Activated CD8-positive, alpha-beta T cell treated with anti-CD3 and anti-CD28 coated beads for 36 hours (primary cell): ENCODE results near the gene MGLL. TPM values are rescaled to one million over a fixed set of nuclear protein-coding genes. Genes with fewer than 3 reads are reported as not detected.

Experiments
- ATAC-seq: fragments of 200-7000 bp; cut with Tn5 transposase; one replicate; pipeline ENCODE4 v1.10.0; 2021; ENCODE audit warnings: mild to moderate bottlenecking, moderate library complexity
- CTCF ChIA-PET: fragments of 350-600 bp; sonication (Branson Sonifier 250); formaldehyde crosslinking; loops from one replicate; lab custom pipeline; 2021; ENCODE audit warnings: antibody characterized with exemption; lab: Charles Lee
- POLR2A ChIA-PET: fragments of 350-600 bp; sonication (Branson Sonifier 250); formaldehyde crosslinking; loops from one replicate; lab custom pipeline; 2021; ENCODE audit warnings: antibody characterized with exemption; lab: Charles Lee
- DNase-seq: peaks from one replicate; pipeline ENCODE4 v3.0.0-alpha.2; 2020
- H3K27ac Mint-ChIP-seq: one replicate; pipeline ENCODE4 v1.8.0; 2021; ENCODE audit warnings: mild to moderate bottlenecking, mixed read lengths
- H3K27me3 Mint-ChIP-seq: one replicate; pipeline ENCODE4 v1.8.0; 2021; ENCODE audit warnings: mixed read lengths
- H3K36me3 Mint-ChIP-seq: one replicate; pipeline ENCODE4 v1.8.0; 2021; ENCODE audit warnings: low read depth, mixed read lengths
- H3K4me1 Mint-ChIP-seq: one replicate; pipeline ENCODE4 v1.8.0; 2021; ENCODE audit warnings: low read depth, mixed read lengths
- H3K4me3 Mint-ChIP-seq: one replicate; pipeline ENCODE4 v1.8.0; 2021; ENCODE audit warnings: mild to moderate bottlenecking, moderate library complexity, mixed read lengths
- H3K9me3 Mint-ChIP-seq: one replicate; pipeline ENCODE4 v1.8.0; 2021; ENCODE audit warnings: mixed read lengths
- CTCF ChIP-seq: fragments of 200-600 bp; IDR thresholded peaks from one replicate; pipeline ENCODE4 v1.8.0; 2022; ENCODE audit warnings: antibody characterized with exemption, mild to moderate bottlenecking
- intact Hi-C: fragments of 100-400 bp; cut with micrococcal nuclease; formaldehyde crosslinking; loops from one replicate; pipeline ENCODE4 v1.10.0; 2022
- total RNA-seq, 2 experiments: library from RNA; stranded (reverse); gene quantifications; one replicate each; pipeline ENCODE4 v1.2.3, GENCODE V29; 2021

Gene MGLL
- total RNA-seq, 2 experiments from 2014 or later = 1.1 to 3.1 TPM

GRCh38 chr3:127690823-127691452 lies 131.4 kb downstream of the MGLL start:
- ChIA-PET POLR2A (no interaction called here), CTCF (interaction anchor here (1.5 kb wide), 1 partner anchor 116 kb away, joined by 3 read pairs; no protein-coding TSS in a partner anchor)
- H3K36me3 Mint-ChIP-seq = no peaks in the 10 kb centered on the region
- DNase-seq (peak; percentile 23), ATAC-seq (peak; percentile 62)
- no peaks in the 10 kb centered on the region for H3K4me1 Mint-ChIP-seq
- H3K27me3 Mint-ChIP-seq = no peaks in the 10 kb centered on the region
- no peaks in the 10 kb centered on the region for H3K9me3 Mint-ChIP-seq
- H3K27ac Mint-ChIP-seq = no peak overlapping the region
- no peak for TF ChIP-seq CTCF
- intact Hi-C loops = loop anchor here (10.0 kb wide), 1 partner anchor 144 kb away; no protein-coding TSS in a partner anchor
- H3K4me3 Mint-ChIP-seq = no peak overlapping the region

GRCh38 chr3:127690106-127690505 lies 132.2 kb downstream of the MGLL start:
- Mint-ChIP-seq H3K36me3 (no peaks in the 10 kb centered on the region), H3K27ac (no peak overlapping the region), H3K9me3 (no peaks in the 10 kb centered on the region), H3K4me1 (no peaks in the 10 kb centered on the region), H3K27me3 (no peaks in the 10 kb centered on the region), H3K4me3 (no peak overlapping the region)
- TF ChIP-seq CTCF = no peak
- DNase-seq (no peak), ATAC-seq (no peak)
- ChIA-PET POLR2A (interaction anchor here (1.1 kb wide), 1 partner anchor 9 kb away, joined by 3 read pairs; no protein-coding TSS in a partner anchor), CTCF (no interaction called here)
- intact Hi-C loops = loop anchor here (10.0 kb wide), 1 partner anchor 145 kb away; no protein-coding TSS in a partner anchor

GRCh38 chr3:127689266-127689860 lies 133.0 kb downstream of the MGLL start:
- Mint-ChIP-seq H3K4me1 (no peaks in the 10 kb centered on the region), H3K27me3 (no peaks in the 10 kb centered on the region), H3K27ac (no peak overlapping the region), H3K36me3 (no peaks in the 10 kb centered on the region), H3K9me3 (no peaks in the 10 kb centered on the region), H3K4me3 (no peak overlapping the region)
- intact Hi-C loops = no loop called here
- DNase-seq (no peak), ATAC-seq (no peak)
- no peak for TF ChIP-seq CTCF
- ChIA-PET CTCF (no interaction called here), POLR2A (interaction anchor here (1.1 kb wide), 1 partner anchor 10 kb away, joined by 3 read pairs; no protein-coding TSS in a partner anchor)

- peaks cover 6% of the 10 kb centered on the region for H3K4me1 Mint-ChIP-seq
- TF ChIP-seq CTCF = no peak
- peak overlapping the region; percentile 21 for H3K27ac Mint-ChIP-seq
- ChIA-PET POLR2A (interaction anchor here (1.1 kb wide), 1 partner anchor 11 kb away, joined by 3 read pairs; no protein-coding TSS in a partner anchor), CTCF (no interaction called here)
- no peaks in the 10 kb centered on the region for H3K9me3 Mint-ChIP-seq
- no peaks in the 10 kb centered on the region for H3K36me3 Mint-ChIP-seq
- H3K4me3 Mint-ChIP-seq = no peak overlapping the region
- ATAC-seq (no peak), DNase-seq (no peak)
- H3K27me3 Mint-ChIP-seq = no peaks in the 10 kb centered on the region
- intact Hi-C loops = no loop called here
Observed at GRCh38 chr3:127688416-127689265, 133.7 kb downstream of the MGLL start.
